Endothelial cell of hepatic sinusoid (primary cell): ENCODE data around the gene IL17D.
"Not testable (repeated sequence)": the region's sequence is repeated elsewhere in the genome, so short reads cannot be mapped to it uniquely, and the experiment has no call there.

ENCODE experiments used
- in situ Hi-C: cut with HindIII; loops from 2 replicates; pipeline ENCODE4 v1.10.0; 2017; ENCODE audit warnings: low sequenced_read_pairs

IL17D gene, protein sequence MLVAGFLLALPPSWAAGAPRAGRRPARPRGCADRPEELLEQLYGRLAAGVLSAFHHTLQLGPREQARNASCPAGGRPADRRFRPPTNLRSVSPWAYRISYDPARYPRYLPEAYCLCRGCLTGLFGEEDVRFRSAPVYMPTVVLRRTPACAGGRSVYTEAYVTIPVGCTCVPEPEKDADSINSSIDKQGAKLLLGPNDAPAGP

DNA sequence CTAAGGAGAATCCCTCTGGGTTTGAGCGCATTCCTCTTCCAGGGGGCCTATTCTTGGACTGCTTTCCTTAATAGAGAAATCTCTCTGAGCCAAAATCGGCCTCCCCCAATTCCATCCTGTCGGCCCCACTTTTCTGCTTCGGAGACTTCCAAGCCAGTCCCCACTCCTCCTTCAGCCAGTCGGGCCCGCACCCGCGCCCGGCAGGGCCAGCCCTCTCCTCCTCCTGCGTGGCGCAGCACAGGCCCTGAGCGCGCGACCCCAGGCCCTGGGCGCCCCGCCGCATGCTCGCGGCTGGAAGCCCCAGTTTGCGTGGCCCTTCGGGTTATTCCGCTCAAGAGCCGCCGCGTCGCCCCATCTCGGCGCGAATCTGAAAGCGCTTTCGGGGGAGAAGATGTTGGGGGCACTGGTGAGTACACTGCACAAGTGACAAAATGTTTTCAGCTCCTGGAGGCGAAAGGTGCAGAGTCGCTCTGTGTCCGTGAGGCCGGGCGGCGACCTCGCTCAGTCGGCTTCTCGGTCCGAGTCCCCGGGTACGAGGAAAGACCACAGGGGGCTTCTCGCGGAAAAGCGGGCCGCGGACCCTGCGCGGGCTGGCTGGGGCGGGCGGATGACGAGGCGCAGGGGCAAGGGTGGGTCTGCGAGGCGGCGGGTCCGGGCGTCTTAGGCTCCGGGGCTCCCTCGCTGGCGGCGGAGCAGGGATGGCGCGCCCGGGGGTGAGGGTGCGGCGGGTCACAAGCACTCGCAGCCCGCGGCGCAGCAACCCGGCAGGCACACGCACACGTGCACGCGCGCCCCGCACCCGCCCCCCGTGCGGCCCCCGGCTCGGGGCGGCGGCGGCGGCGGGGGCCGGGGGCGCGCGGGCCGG lies at the start of gene IL17D:
IL17D (plus strand) TSS at position 785 of the 865 bp plus-strand sequence. CDS start 303 bp downstream, outside the sequence.
- in situ Hi-C loops, result loop anchor here (25.0 kb wide), 1 partner anchor 516 kb away; the partner anchor contains the start of gene GJB2

- in situ Hi-C loops, result no loop called here
Measured at GRCh38 chr13:20654156-20654555, 49.3 kb upstream of the IL17D start.

- in situ Hi-C loops, result no loop called here
Measured at GRCh38 chr13:20658451-20659040, 45.0 kb upstream of the IL17D start.

DNA sequence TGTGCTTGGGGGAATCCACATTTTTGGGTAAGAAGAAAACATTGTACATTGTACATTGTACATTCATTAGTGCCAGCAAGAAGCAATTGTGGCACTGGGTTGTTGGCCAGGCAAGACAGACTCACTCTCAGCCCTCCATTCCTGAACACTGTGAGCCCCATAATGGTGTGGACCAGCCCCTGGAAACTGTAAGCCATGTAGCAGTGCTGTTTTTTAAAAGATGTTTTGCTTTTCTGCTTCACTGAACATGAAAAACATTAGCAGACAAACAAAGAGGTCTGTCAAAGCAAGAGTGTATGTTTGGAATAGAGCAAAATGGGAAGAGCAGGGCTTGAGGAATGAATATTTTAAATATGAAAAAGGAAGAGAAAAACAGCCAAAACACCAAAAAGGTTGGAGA lies 39.1 kb upstream of the IL17D start:
- in situ Hi-C loops, result no loop called here

- in situ Hi-C loops, result no loop called here
Measured at GRCh38 chr13:20666948-20667347, 36.6 kb upstream of the IL17D start.

DNA sequence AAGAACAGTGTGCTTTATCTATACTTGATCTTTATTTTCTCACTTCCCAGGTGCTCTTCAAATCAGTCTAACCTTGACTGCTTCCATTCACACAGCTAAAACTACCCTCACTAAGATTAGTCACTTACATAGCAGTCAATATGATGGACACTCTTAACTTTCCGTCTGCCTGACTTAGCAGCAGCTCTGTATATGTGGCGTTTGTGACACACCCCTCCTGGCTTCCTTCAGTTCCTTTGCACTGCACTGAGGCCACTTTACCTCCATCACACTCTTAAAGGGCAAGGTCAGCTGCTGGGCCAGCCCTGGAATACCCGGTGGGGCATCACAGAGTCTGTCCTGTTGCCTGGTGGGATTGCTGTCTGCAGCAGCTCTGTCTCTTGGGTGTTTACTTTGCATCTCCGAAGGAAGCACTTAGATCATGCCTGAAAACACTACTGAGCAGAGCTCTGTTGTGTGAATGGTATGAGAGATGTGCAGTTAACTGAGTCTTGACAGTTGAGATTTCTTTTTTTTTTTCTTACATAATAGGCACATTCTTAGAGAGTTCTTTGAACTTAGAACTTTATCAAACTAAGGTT lies 35.6 kb upstream of the IL17D start:
- in situ Hi-C loops, result no loop called here

DNA sequence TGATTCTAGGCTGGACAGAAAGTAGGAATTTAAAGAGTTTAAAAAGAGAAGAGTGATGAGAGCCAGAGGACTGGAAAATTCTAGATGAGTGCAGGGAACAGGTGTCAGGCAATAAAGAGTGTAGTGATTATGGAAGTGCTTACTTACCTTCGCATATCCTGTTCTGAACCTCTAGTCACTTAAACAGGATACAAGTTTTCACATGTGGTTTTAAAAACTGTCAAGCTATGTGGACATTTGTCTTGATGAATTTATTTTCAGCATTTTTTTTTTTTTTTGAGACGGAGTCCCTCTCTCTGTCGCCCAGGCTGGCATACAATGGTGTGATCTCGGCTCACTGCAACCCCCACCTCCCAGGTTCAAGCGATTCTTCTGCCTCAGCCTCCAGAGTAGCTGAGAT lies 34.3 kb upstream of the IL17D start:
- in situ Hi-C loops, result no loop called here

GRCh38 chr13:20671789-20672188 lies 31.7 kb upstream of the IL17D start:
- in situ Hi-C loops, result no loop called here

GRCh38 chr13:20672772-20673171 lies 30.7 kb upstream of the IL17D start:
- in situ Hi-C loops, result no loop called here

- in situ Hi-C loops, result no loop called here
Measured at GRCh38 chr13:20673715-20674114, 29.8 kb upstream of the IL17D start.

- in situ Hi-C loops, result no loop called here
Measured at GRCh38 chr13:20676213-20676612, 27.3 kb upstream of the IL17D start.

DNA sequence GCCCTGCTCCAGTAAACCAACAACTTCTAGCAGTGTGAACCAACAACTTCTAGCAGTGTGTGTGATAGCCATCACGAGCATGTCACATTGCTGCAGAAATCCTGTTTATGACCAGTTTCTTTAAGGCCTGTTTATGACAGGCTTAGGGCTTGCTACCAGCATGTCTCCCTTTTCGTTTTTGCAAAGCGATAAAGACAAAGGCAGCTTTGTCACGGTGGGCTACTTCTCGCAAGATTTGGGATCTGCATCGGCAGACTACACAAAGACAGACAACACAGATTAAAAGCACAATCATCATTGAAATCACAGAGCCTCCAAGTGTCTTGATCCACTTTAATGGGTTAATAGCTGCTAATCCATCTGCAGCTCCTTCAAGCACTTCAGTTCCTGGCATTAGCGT lies 24.9 kb upstream of the IL17D start:
- in situ Hi-C loops, result not testable (repeated sequence)

DNA sequence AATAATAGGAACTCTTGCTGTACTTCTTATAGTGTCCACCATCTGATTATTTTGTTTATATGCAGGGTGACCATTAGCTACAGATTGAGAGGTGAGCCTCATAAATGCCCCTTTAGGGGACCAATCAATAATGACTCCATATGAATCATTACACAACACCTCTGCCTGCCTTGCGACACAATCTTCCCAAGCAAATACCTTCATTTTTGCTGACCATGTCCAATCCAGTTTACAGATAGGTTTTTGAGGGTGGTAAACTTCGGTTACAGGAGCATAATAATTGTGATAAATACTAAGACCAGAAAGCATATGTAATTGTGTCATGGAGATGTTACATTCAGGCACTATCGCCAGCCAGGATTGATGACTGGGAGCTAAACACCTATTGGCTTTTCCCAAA lies 23.6 kb upstream of the IL17D start:
- in situ Hi-C loops, result no loop called here

GRCh38 chr13:20680416-20681080 lies 23.0 kb upstream of the IL17D start:
- in situ Hi-C loops, result no loop called here

DNA sequence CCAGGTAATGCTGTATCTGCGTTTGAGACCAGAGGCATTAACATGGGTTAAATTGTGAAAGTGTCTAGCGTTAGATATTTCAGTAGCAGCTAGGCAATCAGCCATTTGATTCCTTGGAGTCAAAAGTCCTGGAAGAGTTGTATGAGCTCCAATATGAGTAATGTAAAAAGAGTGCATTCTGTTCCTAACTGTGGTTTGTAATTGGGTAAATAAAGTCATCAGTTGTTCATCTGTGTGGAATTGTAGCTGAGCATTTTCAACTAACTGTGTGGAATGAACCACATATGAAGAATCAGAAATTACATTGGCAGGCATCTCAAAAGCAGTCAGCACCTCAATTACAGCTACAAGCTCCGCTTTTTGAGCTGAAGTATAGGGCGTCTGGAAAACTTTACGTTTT lies 22.0 kb upstream of the IL17D start:
- in situ Hi-C loops, result not testable (repeated sequence)

- in situ Hi-C loops, result no loop called here
Measured at GRCh38 chr13:20682061-20682460, 21.4 kb upstream of the IL17D start.

DNA sequence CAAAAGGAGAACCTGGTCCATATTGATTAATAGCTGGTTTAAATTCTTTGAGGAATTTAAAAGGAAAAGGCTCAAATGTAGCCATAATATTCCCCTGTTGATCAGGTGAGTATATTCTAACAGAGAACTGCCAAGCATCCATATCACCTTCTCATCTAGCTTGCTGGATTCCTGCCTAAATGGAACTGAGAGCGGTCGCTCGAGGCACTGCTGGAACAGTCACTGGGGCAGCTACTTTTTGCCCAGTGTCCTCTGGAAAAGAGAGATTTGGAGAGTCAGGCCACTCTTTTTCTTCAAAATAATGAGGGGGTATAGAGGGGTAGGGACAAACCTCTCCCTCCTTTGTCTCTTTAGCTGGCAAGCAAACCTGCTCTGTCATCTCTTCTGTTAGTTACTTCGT lies 19.5 kb upstream of the IL17D start:
- in situ Hi-C loops, result no loop called here

- in situ Hi-C loops, result no loop called here
Measured at GRCh38 chr13:20684546-20684945, 19.0 kb upstream of the IL17D start.

- in situ Hi-C loops, result no loop called here
Measured at GRCh38 chr13:20685092-20685491, 18.4 kb upstream of the IL17D start.

DNA sequence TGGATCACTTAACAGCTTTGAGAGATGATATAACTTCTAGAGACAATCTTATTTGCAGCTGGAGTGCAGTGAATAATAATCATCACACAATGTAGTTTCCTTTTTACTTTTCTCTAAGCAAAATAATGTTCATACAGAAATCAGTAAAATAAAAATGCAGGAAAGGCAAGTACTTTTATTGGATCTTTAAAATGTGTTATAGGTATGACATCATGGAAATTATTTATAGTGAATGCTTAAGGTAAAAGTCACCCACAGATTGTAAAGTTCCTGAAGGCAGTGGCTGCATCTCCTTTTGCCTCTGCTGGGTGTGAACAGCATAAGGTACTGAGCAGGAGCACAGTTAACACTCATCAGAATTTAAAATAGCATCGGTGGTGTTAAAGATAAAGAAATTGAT lies 17.3 kb upstream of the IL17D start:
- in situ Hi-C loops, result no loop called here
